Measurements from ENCODE around the gene HIVEP2.

- TF ChIP-seq EZH2phosphoT487 (IDR thresholded peaks at IDR 0.05; ENCODE audit: insufficient read depth, low read depth) (no peak), EZH2 (IDR thresholded peaks at IDR 0.05; ENCODE audit: insufficient read depth, poor library complexity, severe bottlenecking) (no peak)
Measured at GRCh38 chr6:142716097-142716496, 228.9 kb downstream of the HIVEP2 start.
